WTC11 (cell line): ENCODE results near the gene IL18BP. TPM values are rescaled to one million over a fixed set of nuclear protein-coding genes. Genes with fewer than 3 reads are reported as not detected.

ENCODE experiments used
- ATAC-seq: fragments of 200-7000 bp; cut with Tn5 transposase; 2 replicates; pipeline ENCODE4 v1.10.0; 2021; ENCODE audit warnings: mild to moderate bottlenecking, moderate library complexity
- CTCF ChIA-PET: fragments of 300-600 bp; sonication (Branson Sonifier 250); formaldehyde crosslinking; loops from one replicate; lab custom pipeline; 2021; ENCODE audit warnings: antibody characterized with exemption; lab: Charles Lee
- POLR2A ChIA-PET: fragments of 350-600 bp; sonication (Branson Sonifier 250); formaldehyde crosslinking; loops from one replicate; lab custom pipeline; 2021; ENCODE audit warnings: antibody characterized with exemption; lab: Charles Lee
- DNase-seq: peaks from one replicate; pipeline ENCODE4 v3.0.0; 2021; ENCODE audit warnings: low spot score
- H3K27ac Mint-ChIP-seq: 2 replicates; pipeline ENCODE4 v1.8.0; 2021; ENCODE audit warnings: mixed read lengths
- H3K27me3 Mint-ChIP-seq: 2 replicates; pipeline ENCODE4 v1.8.0; 2021; ENCODE audit warnings: low read depth, mild to moderate bottlenecking, moderate library complexity, mixed read lengths
- H3K36me3 Mint-ChIP-seq: 2 replicates; pipeline ENCODE4 v1.8.0; 2021; ENCODE audit warnings: mixed read lengths
- H3K4me1 Mint-ChIP-seq: 2 replicates; pipeline ENCODE4 v1.8.0; 2022; ENCODE audit warnings: mixed read lengths
- H3K4me3 Mint-ChIP-seq: 2 replicates; pipeline ENCODE4 v1.8.0; 2021; ENCODE audit warnings: mild to moderate bottlenecking, moderate library complexity, mixed read lengths
- H3K9me3 Mint-ChIP-seq: 2 replicates; pipeline ENCODE4 v1.8.0; 2021; ENCODE audit warnings: mixed read lengths
- ATF1 ChIP-seq: sonication (generic); formaldehyde crosslinking; IDR thresholded peaks from 2 replicates; pipeline ENCODE4 v1.8.1; 2023; ENCODE audit warnings: mild to moderate bottlenecking, moderate library complexity, missing genetic modification reagents
- CTCF ChIP-seq: fragments of 200-600 bp; IDR thresholded peaks from 2 replicates; pipeline ENCODE4 v1.8.0; 2022; ENCODE audit warnings: antibody characterized with exemption
- E2F1 ChIP-seq: sonication (generic); formaldehyde crosslinking; IDR thresholded peaks from 2 replicates; pipeline ENCODE4 v1.8.0; 2022; ENCODE audit warnings: mild to moderate bottlenecking, missing genetic modification reagents
- E2F5 ChIP-seq: sonication (generic); formaldehyde crosslinking; IDR thresholded peaks from 2 replicates; pipeline ENCODE4 v1.8.1; 2022; ENCODE audit warnings: mild to moderate bottlenecking, moderate library complexity, missing genetic modification reagents
- GABPB1 ChIP-seq: sonication (generic); formaldehyde crosslinking; IDR thresholded peaks from 2 replicates; pipeline ENCODE4 v1.8.1; 2023; ENCODE audit warnings: mild to moderate bottlenecking, missing genetic modification reagents
- NR3C1 ChIP-seq: sonication (generic); formaldehyde crosslinking; conservative IDR thresholded peaks from 2 replicates; pipeline ENCODE4 v1.8.1; 2023; ENCODE audit warnings: low read depth, mild to moderate bottlenecking, missing genetic modification reagents
- PRDM15 ChIP-seq: sonication (generic); formaldehyde crosslinking; IDR thresholded peaks from 2 replicates; pipeline ENCODE4 v1.8.0; 2022; ENCODE audit warnings: missing genetic modification reagents
- TP53 ChIP-seq: sonication (generic); formaldehyde crosslinking; IDR thresholded peaks from 2 replicates; pipeline ENCODE4 v1.8.1; 2023; ENCODE audit warnings: mild to moderate bottlenecking, missing genetic modification reagents
- ZNF121 ChIP-seq: sonication (generic); formaldehyde crosslinking; IDR thresholded peaks from 2 replicates; pipeline ENCODE4 v1.8.0; 2023; ENCODE audit warnings: missing genetic modification reagents
- ZNF219 ChIP-seq: sonication (generic); formaldehyde crosslinking; IDR thresholded peaks from 2 replicates; pipeline ENCODE4 v1.8.0; 2023; ENCODE audit warnings: missing genetic modification reagents, mild to moderate bottlenecking, borderline replicate concordance
- ZNF423 ChIP-seq: fragments of 250-450 bp; sonication (Bioruptor Pico); IDR thresholded peaks from 2 replicates; pipeline ENCODE4 v2.1.2; 2022; ENCODE audit warnings: mild to moderate bottlenecking, moderate library complexity
- total RNA-seq: library from RNA; stranded (reverse); gene quantifications from 3 replicates; pipeline ENCODE4 v1.2.3, GENCODE V29; 2021

Gene IL18BP
- total RNA-seq, 1 experiment from 2014 or later = 17.3 TPM

GRCh38 chr11:72041364-72042063, 42.8 kb downstream of the IL18BP start:
- Mint-ChIP-seq H3K27me3 (no peaks in the 10 kb centered on the region; the same call in 1 of the 2 replicates), H3K27ac (no peak overlapping the region), H3K36me3 (no peaks in the 10 kb centered on the region)

More at GRCh38 chr11:72041364-72042063, 42.8 kb downstream of the IL18BP start:
- TF ChIP-seq TP53 (CRISPR knock-in tag) (peak; percentile 65; the same call in 1 of the 2 replicates), GABPB1 (CRISPR knock-in tag) (no peak), E2F5 (CRISPR knock-in tag) (no peak), NR3C1 (CRISPR knock-in tag) (no peak), CTCF (no peak), ZNF121 (peak; percentile 88), ZNF423 (CRISPR knock-in tag) (no peak), ATF1 (CRISPR knock-in tag) (0 out of 2 replicates have a peak, but pooled peaks have one; percentile 22), PRDM15 (CRISPR knock-in tag) (peak; percentile 96), E2F1 (CRISPR knock-in tag) (no peak), ZNF219 (CRISPR knock-in tag) (no peak)
- TF ChIP-seq, all 79 proteins: peak for 4
- H3K9me3 Mint-ChIP-seq = no peaks in the 10 kb centered on the region
- H3K4me1 Mint-ChIP-seq = peaks cover 37% of the 10 kb centered on the region
- ChIA-PET CTCF (interaction anchor here (1.5 to 4.7 kb wide), 4 partner anchors 9 to 50 kb away, joined by 3 to 81 read pairs (median 18); no protein-coding TSS in a partner anchor), POLR2A (interaction anchor here (0.7 kb wide), 1 partner anchor 31 kb away, joined by 3 read pairs; no protein-coding TSS in a partner anchor)
- no peak overlapping the region for H3K4me3 Mint-ChIP-seq
- DNase-seq = peak; percentile 44
- ATAC-seq = peak; percentile 40
